NCI-H128 (cell line): Measurements from ENCODE around the gene NXNL2.

Experiments used
- DNase-seq: peaks from one replicate; lab custom pipeline; 2025; ENCODE audit not compliant: unreplicated experiment; lab: John Stamatoyannopoulos, UW

NXNL2 gene

GRCh38 chr9:88534456-88535225, at the start of gene NXNL2:
Gene NXNL2, plus strand, starts transcription at chr9:88535178. Its CDS starts 257 bp downstream, at chr9:88535435.
- DNase-seq: no peak

GRCh38 chr9:88488166-88488565, 46.8 kb upstream of the NXNL2 start:
- no peak for DNase-seq

GRCh38 chr9:88494983-88495721, 39.8 kb upstream of the NXNL2 start:
- no peak for DNase-seq

- DNase-seq: no peak
Observed at GRCh38 chr9:88497224-88497623, 37.8 kb upstream of the NXNL2 start.

- no peak for DNase-seq
Observed at GRCh38 chr9:88498880-88499279, 36.1 kb upstream of the NXNL2 start.

GRCh38 chr9:88501086-88501485, 33.9 kb upstream of the NXNL2 start:
- no peak for DNase-seq

GRCh38 chr9:88502552-88503034, 32.4 kb upstream of the NXNL2 start:
- no peak for DNase-seq

GRCh38 chr9:88503081-88503844, 31.7 kb upstream of the NXNL2 start:
- no peak for DNase-seq

- DNase-seq: no peak
Observed at GRCh38 chr9:88503845-88504764, 30.9 kb upstream of the NXNL2 start.

- no peak for DNase-seq
Observed at GRCh38 chr9:88508326-88508725, 26.7 kb upstream of the NXNL2 start.

- DNase-seq: no peak
Observed at GRCh38 chr9:88511906-88512305, 23.1 kb upstream of the NXNL2 start.

- DNase-seq: no peak
Observed at GRCh38 chr9:88514247-88514646, 20.7 kb upstream of the NXNL2 start.

- no peak for DNase-seq
Observed at GRCh38 chr9:88521308-88521707, 13.7 kb upstream of the NXNL2 start.

GRCh38 chr9:88522360-88522759, 12.6 kb upstream of the NXNL2 start:
- no peak for DNase-seq

- no peak for DNase-seq
Observed at GRCh38 chr9:88523056-88523455, 11.9 kb upstream of the NXNL2 start.

GRCh38 chr9:88524911-88525310, 10.1 kb upstream of the NXNL2 start:
- no peak for DNase-seq

GRCh38 chr9:88527618-88528017, 7.4 kb upstream of the NXNL2 start:
- no peak for DNase-seq

GRCh38 chr9:88528080-88528790, 6.7 kb upstream of the NXNL2 start:
- DNase-seq: no peak

GRCh38 chr9:88529496-88529895, 5.5 kb upstream of the NXNL2 start:
- DNase-seq: no peak

GRCh38 chr9:88530051-88530450, 4.9 kb upstream of the NXNL2 start:
- DNase-seq: no peak
